ENCODE measurements around the gene CXCL9.
"Not testable (repeated sequence)": the region's sequence is repeated elsewhere in the genome, so short reads cannot be mapped to it uniquely, and the experiment has no call there.

Gene CXCL9

GRCh38 chr4:76007089-76007862, at the start of gene CXCL9:
TSS of gene CXCL9 (minus strand) at chr4:76007509. CDS start at chr4:76007449, 60 bp downstream.
- no peak for DNase-seq

GRCh38 chr4:76055421-76055820, 48.1 kb upstream of the CXCL9 start:
- no peak for DNase-seq

GRCh38 chr4:76055016-76055415, 47.7 kb upstream of the CXCL9 start:
- DNase-seq: no peak

- no peak for DNase-seq
Observed at GRCh38 chr4:76053730-76054129, 46.4 kb upstream of the CXCL9 start.

GRCh38 chr4:76050560-76051050, 43.3 kb upstream of the CXCL9 start:
- not testable (repeated sequence) for DNase-seq

GRCh38 chr4:76049860-76050416, 42.6 kb upstream of the CXCL9 start:
- DNase-seq: not testable (repeated sequence)

- DNase-seq: not testable (repeated sequence)
Observed at GRCh38 chr4:76044686-76045085, 37.4 kb upstream of the CXCL9 start.

- DNase-seq: not testable (repeated sequence)
Observed at GRCh38 chr4:76043306-76043705, 36.0 kb upstream of the CXCL9 start.

GRCh38 chr4:76042241-76042998, 35.1 kb upstream of the CXCL9 start:
- DNase-seq: peak in 1 of 2 donors; percentile 16

- DNase-seq: no peak
Observed at GRCh38 chr4:76036855-76037254, 29.5 kb upstream of the CXCL9 start.

GRCh38 chr4:76035799-76036380, 28.6 kb upstream of the CXCL9 start, which contains the start of gene CXCL11:
TSS of gene CXCL11 (minus strand) at chr4:76036070. CDS start at chr4:76035987, 83 bp downstream.
- no peak for DNase-seq

- no peak for DNase-seq
Observed at GRCh38 chr4:76035141-76035540, 27.8 kb upstream of the CXCL9 start.

- no peak for DNase-seq
Observed at GRCh38 chr4:76029300-76029699, 22.0 kb upstream of the CXCL9 start.

GRCh38 chr4:76028350-76028765, 21.0 kb upstream of the CXCL9 start:
- DNase-seq: peak in 1 of 2 donors; percentile 33

GRCh38 chr4:76024065-76024464, 16.8 kb upstream of the CXCL9 start:
- DNase-seq: no peak

- DNase-seq: peak; percentile 24 to 32
Observed at GRCh38 chr4:76023389-76023788, 16.1 kb upstream of the CXCL9 start, which contains the start of gene CXCL10. TSS of gene CXCL10 (minus strand) at chr4:76023497. CDS start at chr4:76023431, 66 bp downstream.

- no peak for DNase-seq
Observed at GRCh38 chr4:76022677-76023076, 15.4 kb upstream of the CXCL9 start.

GRCh38 chr4:76022031-76022430, 14.7 kb upstream of the CXCL9 start:
- DNase-seq: no peak

GRCh38 chr4:76017056-76017686, 9.9 kb upstream of the CXCL9 start:
- no peak for DNase-seq

- no peak for DNase-seq
Observed at GRCh38 chr4:76016393-76016792, 9.1 kb upstream of the CXCL9 start.

GRCh38 chr4:76013540-76013939, 6.2 kb upstream of the CXCL9 start:
- DNase-seq: no peak

GRCh38 chr4:76012388-76012801, 5.1 kb upstream of the CXCL9 start:
- no peak for DNase-seq
